Prostate gland (tissue), 2 donors: Measurements from ENCODE around the gene FGGY. TPM values are rescaled to one million over a fixed set of nuclear protein-coding genes. Genes with fewer than 3 reads are reported as not detected.

Source experiments
- DNase-seq: peaks from one replicate; pipeline ENCODE4 v3.0.0-alpha.2; 2019; ENCODE audit warnings: low spot score
- H3K27ac ChIP-seq, 2 donors: fragments of 200-600 bp; sonication (generic); 2 replicates each; pipeline ENCODE4 v1.5.1; 2017 to 2019
- H3K27me3 ChIP-seq: fragments of 200-600 bp; sonication (generic); replicated peaks from 2 replicates; pipeline ENCODE4 v1.5.1; 2019; ENCODE audit not compliant: insufficient read depth
- H3K36me3 ChIP-seq, 2 donors: fragments of 200-600 bp; sonication (generic); 1 replicate in 1 of 2; 2 replicates in 1 of 2; pipeline versions ENCODE4 v1.5.1 to v1.8.1; 2017 to 2019
- H3K4me1 ChIP-seq: fragments of 200-600 bp; sonication (generic); replicated peaks from 2 replicates; pipeline ENCODE4 v1.5.1; 2019
- H3K4me3 ChIP-seq, 2 donors: fragments of 200-600 bp; sonication (generic); 2 replicates each; pipeline ENCODE4 v1.5.1; 2017 to 2019
- H3K9me3 ChIP-seq: fragments of 200-600 bp; sonication (generic); 2 replicates; pipeline ENCODE4 v1.5.1; 2017
- POLR2A ChIP-seq: fragments of 450-650 bp; IDR thresholded peaks from one replicate; pipeline ENCODE4 v1.6.1; 2016; ENCODE audit warnings: antibody characterized with exemption, mild to moderate bottlenecking
- POLR2AphosphoS5 ChIP-seq: sonication (generic); formaldehyde crosslinking; IDR thresholded peaks from one replicate; pipeline ENCODE4 v1.6.1; 2017; ENCODE audit warnings: antibody characterized with exemption
- WGBS: methylation state at CpG from one replicate; pipeline ENCODE4 v1.1.5; 2018; 5-methylcytosine and 5-hydroxymethylcytosine counted together
- intact Hi-C: fragments of 100-400 bp; cut with DNase I; formaldehyde crosslinking; loops from one replicate; pipeline ENCODE4 v1.14.2; 2022
- total RNA-seq, 2 donors: library from RNA; depleted of rRNA; stranded (reverse); fragments of >200 nt; gene quantifications; one replicate each; pipeline ENCODE4 v1.1.0, GENCODE V29; 2016
- TF ChIP-seq, protein P1 (sequence below), 4 experiments: fragments of 200-600 bp in 2 of 4; fragments of 450-650 bp in 2 of 4; sonication (generic) in 2 of 4; IDR thresholded peaks; 1 replicate in 3 of 4; 2 replicates in 1 of 4; pipeline ENCODE4 v1.5.1; 2016 to 2019; ENCODE audit warnings: antibody characterized with exemption in 4 of 4, mild to moderate bottlenecking in 2 of 4, moderate library complexity in 2 of 4

FGGY gene
- total RNA-seq, 2 donors from 2014 or later: 28.6 to 32.2 TPM

GRCh38 chr1:59669752-59670312 lies 372.9 kb downstream of the FGGY start:
- no peak for DNase-seq
- intact Hi-C loops: loop anchor here (5.0 kb wide), 1 partner anchor 73 kb away; no protein-coding TSS in a partner anchor
- WGBS: 39% methylated on average over 9 of the region's 9 CpGs
- TF ChIP-seq, protein P1, sequence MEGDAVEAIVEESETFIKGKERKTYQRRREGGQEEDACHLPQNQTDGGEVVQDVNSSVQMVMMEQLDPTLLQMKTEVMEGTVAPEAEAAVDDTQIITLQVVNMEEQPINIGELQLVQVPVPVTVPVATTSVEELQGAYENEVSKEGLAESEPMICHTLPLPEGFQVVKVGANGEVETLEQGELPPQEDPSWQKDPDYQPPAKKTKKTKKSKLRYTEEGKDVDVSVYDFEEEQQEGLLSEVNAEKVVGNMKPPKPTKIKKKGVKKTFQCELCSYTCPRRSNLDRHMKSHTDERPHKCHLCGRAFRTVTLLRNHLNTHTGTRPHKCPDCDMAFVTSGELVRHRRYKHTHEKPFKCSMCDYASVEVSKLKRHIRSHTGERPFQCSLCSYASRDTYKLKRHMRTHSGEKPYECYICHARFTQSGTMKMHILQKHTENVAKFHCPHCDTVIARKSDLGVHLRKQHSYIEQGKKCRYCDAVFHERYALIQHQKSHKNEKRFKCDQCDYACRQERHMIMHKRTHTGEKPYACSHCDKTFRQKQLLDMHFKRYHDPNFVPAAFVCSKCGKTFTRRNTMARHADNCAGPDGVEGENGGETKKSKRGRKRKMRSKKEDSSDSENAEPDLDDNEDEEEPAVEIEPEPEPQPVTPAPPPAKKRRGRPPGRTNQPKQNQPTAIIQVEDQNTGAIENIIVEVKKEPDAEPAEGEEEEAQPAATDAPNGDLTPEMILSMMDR (IDR thresholded peaks at IDR 0.05): no peak
- no peak for TF ChIP-seq POLR2A
- TF ChIP-seq POLR2AphosphoS5: no peak
- peak overlapping the region; percentile 70 to 73 for H3K27ac ChIP-seq
- H3K4me3 ChIP-seq: no peak overlapping the region
- no peaks in the 10 kb centered on the region for H3K36me3 ChIP-seq
- no peaks in the 10 kb centered on the region for H3K27me3 ChIP-seq
- H3K4me1 ChIP-seq: peaks cover 8% of the 10 kb centered on the region
- H3K9me3 ChIP-seq: no peaks in the 10 kb centered on the region

DNA sequence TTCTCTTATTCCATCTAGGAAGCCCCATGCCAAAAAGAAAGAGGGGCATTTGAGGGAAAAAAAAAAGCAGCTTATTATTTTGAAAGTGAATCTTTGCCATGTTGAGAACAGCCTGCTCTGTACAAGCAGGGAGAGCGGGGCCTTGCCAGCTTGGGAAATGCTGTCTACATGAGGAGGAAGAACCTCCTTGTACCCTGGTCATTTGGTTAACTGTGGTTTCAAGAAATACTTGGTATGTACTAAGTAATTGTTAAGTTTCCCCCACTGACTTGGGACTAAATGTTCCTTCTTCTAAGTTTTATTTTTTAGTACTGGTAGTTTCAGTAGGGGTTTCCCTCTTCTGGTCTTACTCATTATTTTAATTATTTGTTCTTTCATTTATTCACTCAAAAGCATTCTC lies 373.8 kb downstream of the FGGY start:
- 77% methylated on average over 1 of the region's 1 CpG for whole genome bisulfite sequencing
- intact Hi-C loops: loop anchor here (5.0 kb wide), 1 partner anchor 73 kb away; no protein-coding TSS in a partner anchor
- no peaks in the 10 kb centered on the region for H3K9me3 ChIP-seq
- TF ChIP-seq POLR2AphosphoS5: no peak
- TF ChIP-seq, protein P1 (IDR thresholded peaks at IDR 0.05): no peak
- TF ChIP-seq POLR2A: no peak
- no peak overlapping the region for H3K4me3 ChIP-seq
- H3K4me1 ChIP-seq: peaks cover 10% of the 10 kb centered on the region
- no peaks in the 10 kb centered on the region for H3K27me3 ChIP-seq
- no peak for DNase-seq
- no peaks in the 10 kb centered on the region for H3K36me3 ChIP-seq
- H3K27ac ChIP-seq: peak overlapping the region; percentile 70 to 73

- H3K36me3 ChIP-seq: no peaks in the 10 kb centered on the region
- no peak overlapping the region for H3K4me3 ChIP-seq
- H3K9me3 ChIP-seq: no peaks in the 10 kb centered on the region
- DNase-seq: no peak
- intact Hi-C loops: loop anchor here (5.0 kb wide), 1 partner anchor 74 kb away; no protein-coding TSS in a partner anchor
- peak overlapping the region; percentile 70 to 73 for H3K27ac ChIP-seq
- H3K27me3 ChIP-seq: no peaks in the 10 kb centered on the region
- 80% methylated on average over 5 of the region's 5 CpGs for WGBS
- H3K4me1 ChIP-seq: peaks cover 10% of the 10 kb centered on the region
- TF ChIP-seq POLR2A (no peak), POLR2AphosphoS5 (no peak)
- TF ChIP-seq, protein P1 (IDR thresholded peaks at IDR 0.05): no peak
Observed at GRCh38 chr1:59671066-59671952, 374.4 kb downstream of the FGGY start.

- Histone ChIP-seq H3K27ac (peak overlapping the region; percentile 70 to 73), H3K4me1 (peaks cover 10% of the 10 kb centered on the region), H3K27me3 (no peaks in the 10 kb centered on the region), H3K4me3 (no peak overlapping the region), H3K36me3 (no peaks in the 10 kb centered on the region), H3K9me3 (no peaks in the 10 kb centered on the region)
- intact Hi-C loops: loop anchor here (5.0 kb wide), 1 partner anchor 75 kb away; no protein-coding TSS in a partner anchor
- TF ChIP-seq, protein P1 (IDR thresholded peaks at IDR 0.05): no peak
- no peak for TF ChIP-seq POLR2A
- no peak for TF ChIP-seq POLR2AphosphoS5
- DNase-seq: no peak
- WGBS: 92% methylated on average over 4 of the region's 4 CpGs
Observed at GRCh38 chr1:59671953-59672305, 375.0 kb downstream of the FGGY start.
